CD14-positive monocyte (primary cell): ENCODE data around the gene SPRING1. TPM values are rescaled to one million over a fixed set of nuclear protein-coding genes. Genes with fewer than 3 reads are reported as not detected.

Experiments used
- DNase-seq, 3 donors: peaks; one replicate each; pipeline ENCODE4 v3.0.0-alpha.2; 2011 to 2022
- H2AFZ ChIP-seq: 2 replicates; pipeline ENCODE4 v1.6.0; 2012; ENCODE audit warnings: mild to moderate bottlenecking, low read depth, low read length, inconsistent platforms; ENCODE audit not compliant: insufficient read depth, poor library complexity, severe bottlenecking
- H3K27ac ChIP-seq, 2 donors: 1 replicate in 1 of 2; 2 replicates in 1 of 2; pipeline ENCODE4 v1.5.1; 2012 to 2013; ENCODE audit warnings: low read length in 2 of 2, control low read depth in 1 of 2, inconsistent platforms in 1 of 2, low read depth in 1 of 2, mild to moderate bottlenecking in 1 of 2
- H3K27me3 ChIP-seq, 2 donors: one replicate each; pipeline versions ENCODE4 v1.6.0 to v1.6.1; 2011 to 2013; ENCODE audit warnings: low read length in 2 of 2; ENCODE audit not compliant: control insufficient read depth in 2 of 2, insufficient read depth in 2 of 2
- H3K36me3 ChIP-seq, 2 donors: replicated peaks in 1 of 2; 1 replicate in 1 of 2; 2 replicates in 1 of 2; pipeline versions ENCODE4 v1.5.1 to v1.6.1; 2012 to 2013; ENCODE audit warnings: low read length in 2 of 2, control low read depth in 1 of 2, inconsistent platforms in 1 of 2, mild to moderate bottlenecking in 1 of 2; ENCODE audit not compliant: insufficient read depth in 2 of 2, control insufficient read depth in 1 of 2
- H3K4me1 ChIP-seq, 2 donors: 1 replicate in 1 of 2; 2 replicates in 1 of 2; pipeline versions ENCODE4 v1.5.1 to v1.6.1; 2012 to 2013; ENCODE audit warnings: low read length in 2 of 2, control low read depth in 1 of 2, inconsistent platforms in 1 of 2, mild to moderate bottlenecking in 1 of 2, moderate library complexity in 1 of 2; ENCODE audit not compliant: insufficient read depth in 2 of 2, control insufficient read depth in 1 of 2
- H3K4me2 ChIP-seq: replicated peaks from 2 replicates; pipeline ENCODE3; 2012; ENCODE audit warnings: low read length, moderate library complexity, mild to moderate bottlenecking; ENCODE audit not compliant: poor library complexity, severe bottlenecking; ENCODE audit errors: extremely low read depth
- H3K4me3 ChIP-seq, 3 experiments: fragments of 200-600 bp in 1 of 3; sonication (generic) in 1 of 3; replicated peaks in 1 of 3; 1 replicate in 2 of 3; 2 replicates in 1 of 3; pipeline ENCODE4 v1.5.1; 2011 to 2013; ENCODE audit warnings: low read length in 3 of 3, mild to moderate bottlenecking in 3 of 3, control low read depth in 2 of 3, low read depth in 2 of 3, inconsistent platforms in 1 of 3, moderate library complexity in 1 of 3
- H3K79me2 ChIP-seq: 2 replicates; pipeline ENCODE4 v1.6.0; 2012; ENCODE audit warnings: mild to moderate bottlenecking, control low read depth, inconsistent platforms, low read length, moderate library complexity; ENCODE audit not compliant: insufficient read depth
- H3K9ac ChIP-seq: 2 replicates; pipeline ENCODE4 v1.6.0; 2017; ENCODE audit warnings: low read length, mild to moderate bottlenecking; ENCODE audit not compliant: insufficient read depth, poor library complexity, severe bottlenecking
- H3K9me3 ChIP-seq, 2 donors: replicated peaks in 1 of 2; 1 replicate in 1 of 2; 2 replicates in 1 of 2; pipeline versions ENCODE4 v1.5.1 to v1.6.1; 2012 to 2013; ENCODE audit warnings: low read length in 2 of 2, control low read depth in 1 of 2; ENCODE audit not compliant: control insufficient read depth in 1 of 2, insufficient read depth in 1 of 2
- H4K20me1 ChIP-seq: 2 replicates; pipeline ENCODE4 v1.6.0; 2012; ENCODE audit warnings: mild to moderate bottlenecking, low read length, control low read depth, moderate library complexity; ENCODE audit not compliant: insufficient read depth
- H3K27ac Mint-ChIP-seq, 7 donors: one replicate each; pipeline ENCODE4 v1.8.0; 2020; ENCODE audit warnings: mild to moderate bottlenecking in 7 of 7, mixed read lengths in 7 of 7, moderate library complexity in 6 of 7, inconsistent platforms in 2 of 7
- H3K27me3 Mint-ChIP-seq, 3 donors: one replicate each; pipeline ENCODE4 v1.8.0; 2021 to 2022; ENCODE audit warnings: low read depth in 3 of 3, mild to moderate bottlenecking in 3 of 3, mixed read lengths in 3 of 3, moderate library complexity in 3 of 3, inconsistent platforms in 1 of 3
- H3K36me3 Mint-ChIP-seq, 2 donors: one replicate each; pipeline ENCODE4 v1.8.0; 2020; ENCODE audit warnings: mixed read lengths in 2 of 2, inconsistent platforms in 1 of 2, mild to moderate bottlenecking in 1 of 2
- H3K4me1 Mint-ChIP-seq: one replicate; pipeline ENCODE4 v1.8.0; 2020; ENCODE audit warnings: mild to moderate bottlenecking, mixed read lengths
- H3K4me3 Mint-ChIP-seq, 2 donors: one replicate each; pipeline ENCODE4 v1.8.0; 2020; ENCODE audit warnings: mild to moderate bottlenecking in 2 of 2, mixed read lengths in 2 of 2, moderate library complexity in 1 of 2
- H3K9me3 Mint-ChIP-seq, 7 donors: one replicate each; pipeline ENCODE4 v1.8.0; 2020 to 2022; ENCODE audit warnings: mixed read lengths in 7 of 7, mild to moderate bottlenecking in 6 of 7, moderate library complexity in 6 of 7, inconsistent platforms in 2 of 7
- CTCF ChIP-seq: fragments of 200-600 bp; IDR thresholded peaks from one replicate; pipeline ENCODE4 v1.8.0; 2022; ENCODE audit warnings: antibody characterized with exemption, mild to moderate bottlenecking
- WGBS: methylation state at CpG from one replicate; pipeline ENCODE4 v1.1.5; 2013; ENCODE audit warnings: missing lambda C conversion rate; ENCODE audit not compliant: insufficient coverage; 5-methylcytosine and 5-hydroxymethylcytosine counted together
- intact Hi-C, 2 donors: fragments of 100-400 bp; cut with micrococcal nuclease; formaldehyde crosslinking; loops; one replicate each; pipeline versions ENCODE4 v1.15.0 to v1.15.1; 2023
- polyA plus RNA-seq, 3 donors: library from polyadenylated mRNA; depleted of rRNA in 1 of 3; unstranded in 2 of 3; stranded (reverse) in 1 of 3; fragments of 300-500 nt in 2 of 3; fragments of >200 nt in 1 of 3; fragmentation: Illumina TruSeq in 2 of 3; gene quantifications; 1 replicate in 2 of 3; 2 replicates in 1 of 3; pipeline ENCODE4 v1.2.3, GENCODE V29; 2012 to 2021

SPRING1 gene
- polyA plus RNA-seq, 3 donors: 6.3 to 19.3 (median 15.6) TPM

DNA sequence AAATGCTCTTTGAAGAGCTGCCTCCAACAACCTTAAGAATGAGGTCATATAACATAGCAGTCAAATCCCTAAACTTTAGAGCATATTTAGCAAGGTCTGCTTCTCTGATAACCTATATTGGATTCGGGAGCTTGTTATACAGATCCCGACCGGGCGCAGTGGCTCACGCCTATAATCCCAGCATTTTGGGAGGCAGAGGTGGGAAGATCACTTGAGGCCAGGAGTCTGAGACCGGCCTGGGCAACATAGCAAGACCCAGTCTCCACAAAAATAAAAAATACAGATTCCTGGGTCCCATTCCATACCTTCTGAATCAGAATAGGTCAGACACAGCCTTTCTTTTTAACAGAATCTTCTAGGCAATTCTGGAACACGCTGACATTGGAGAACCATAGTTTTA is 46.7 kb downstream of the SPRING1 start:
- peaks cover 2% of the 10 kb centered on the region for H3K79me2 ChIP-seq
- no peaks in the 10 kb centered on the region for H3K27me3 ChIP-seq
- no peak overlapping the region for H3K27ac ChIP-seq
- WGBS: 100% methylated on average over 1 of the region's 7 CpGs
- H3K4me1 ChIP-seq: peaks cover 45 to 59% of the 10 kb centered on the region in 2 donors
- no peak for TF ChIP-seq CTCF
- intact Hi-C loops: no loop called here
- no peaks in the 10 kb centered on the region for H3K36me3 ChIP-seq
- Mint-ChIP-seq H3K27me3 (peaks cover 3 to 12% (median 4%) of the 10 kb centered on the region in 3 donors), H3K9me3 (peaks cover 0 to 5% (median 0%) of the 10 kb centered on the region in 7 donors), H3K36me3 (no peaks in the 10 kb centered on the region), H3K4me1 (peaks cover 63% of the 10 kb centered on the region), H3K27ac (no peak overlapping the region), H3K4me3 (no peak overlapping the region)
- no peak for DNase-seq
- no peak overlapping the region for H3K4me2 ChIP-seq
- no peak overlapping the region for H3K9ac ChIP-seq
- H2AFZ ChIP-seq: no peak overlapping the region
- no peaks in the 10 kb centered on the region for H4K20me1 ChIP-seq
- peaks cover 0 to 6% of the 10 kb centered on the region in 2 donors for H3K9me3 ChIP-seq
- no peak overlapping the region for H3K4me3 ChIP-seq

- Mint-ChIP-seq H3K27me3 (peaks cover 3 to 12% (median 4%) of the 10 kb centered on the region in 3 donors), H3K4me3 (peak overlapping the region in 1 of 2 donors; percentile 48), H3K27ac (peak overlapping the region in 1 of 7 donors; percentile 35), H3K36me3 (no peaks in the 10 kb centered on the region), H3K4me1 (peaks cover 56% of the 10 kb centered on the region), H3K9me3 (peaks cover 0 to 5% (median 0%) of the 10 kb centered on the region in 7 donors)
- Histone ChIP-seq H3K4me1 (peaks cover 42 to 54% of the 10 kb centered on the region in 2 donors), H3K27me3 (no peaks in the 10 kb centered on the region), H3K4me2 (no peak overlapping the region), H3K79me2 (peaks cover 2% of the 10 kb centered on the region), H4K20me1 (no peaks in the 10 kb centered on the region), H3K27ac (no peak overlapping the region), H2AFZ (peak overlapping the region; percentile 48), H3K9ac (no peak overlapping the region), H3K4me3 (no peak overlapping the region), H3K36me3 (no peaks in the 10 kb centered on the region), H3K9me3 (peaks cover 0 to 6% of the 10 kb centered on the region in 2 donors)
- no peak for TF ChIP-seq CTCF
- intact Hi-C loops: no loop called here
- WGBS: 83% methylated on average over 3 of the region's 8 CpGs
- no peak for DNase-seq
Observed at GRCh38 chr12:116689979-116690744, 47.7 kb downstream of the SPRING1 start.
